ENCODE data around the gene SPATA31D4. TPM values are rescaled to one million over a fixed set of nuclear protein-coding genes. Genes with fewer than 3 reads are reported as not detected.

SPATA31D4 gene
- total RNA-seq, 4 donors from 2014 or later, result not detected

DNA sequence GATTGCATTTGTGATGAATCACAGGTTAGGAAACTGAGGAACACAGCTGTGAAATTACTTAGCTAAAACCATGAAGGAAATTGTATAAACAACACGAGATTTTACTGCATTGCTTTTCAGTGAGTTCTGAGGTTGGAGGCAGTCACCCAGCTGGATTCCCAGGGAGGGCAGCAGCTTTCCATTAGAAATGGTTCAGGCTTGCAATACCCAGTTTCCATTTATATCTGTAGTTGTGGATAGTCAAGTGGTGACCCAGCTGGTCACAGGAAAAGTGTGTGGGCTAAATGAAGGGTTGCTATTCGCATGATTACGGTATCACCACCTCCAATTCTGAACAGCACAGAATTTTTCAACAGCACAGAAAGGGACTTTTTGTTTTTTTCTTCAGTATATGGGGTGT lies 34.3 kb upstream of the SPATA31D4 start:
- Histone ChIP-seq H3K27me3 (no peaks in the 10 kb centered on the region), H3K27ac (no peak overlapping the region), H3K36me3 (no peaks in the 10 kb centered on the region), H3K4me1 (no peaks in the 10 kb centered on the region), H3K9me3 (no peaks in the 10 kb centered on the region), H3K4me3 (no peak overlapping the region)
- TF ChIP-seq, protein P1, sequence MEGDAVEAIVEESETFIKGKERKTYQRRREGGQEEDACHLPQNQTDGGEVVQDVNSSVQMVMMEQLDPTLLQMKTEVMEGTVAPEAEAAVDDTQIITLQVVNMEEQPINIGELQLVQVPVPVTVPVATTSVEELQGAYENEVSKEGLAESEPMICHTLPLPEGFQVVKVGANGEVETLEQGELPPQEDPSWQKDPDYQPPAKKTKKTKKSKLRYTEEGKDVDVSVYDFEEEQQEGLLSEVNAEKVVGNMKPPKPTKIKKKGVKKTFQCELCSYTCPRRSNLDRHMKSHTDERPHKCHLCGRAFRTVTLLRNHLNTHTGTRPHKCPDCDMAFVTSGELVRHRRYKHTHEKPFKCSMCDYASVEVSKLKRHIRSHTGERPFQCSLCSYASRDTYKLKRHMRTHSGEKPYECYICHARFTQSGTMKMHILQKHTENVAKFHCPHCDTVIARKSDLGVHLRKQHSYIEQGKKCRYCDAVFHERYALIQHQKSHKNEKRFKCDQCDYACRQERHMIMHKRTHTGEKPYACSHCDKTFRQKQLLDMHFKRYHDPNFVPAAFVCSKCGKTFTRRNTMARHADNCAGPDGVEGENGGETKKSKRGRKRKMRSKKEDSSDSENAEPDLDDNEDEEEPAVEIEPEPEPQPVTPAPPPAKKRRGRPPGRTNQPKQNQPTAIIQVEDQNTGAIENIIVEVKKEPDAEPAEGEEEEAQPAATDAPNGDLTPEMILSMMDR (IDR thresholded peaks at IDR 0.05), result no peak
- DNase-seq, result no peak

DNA sequence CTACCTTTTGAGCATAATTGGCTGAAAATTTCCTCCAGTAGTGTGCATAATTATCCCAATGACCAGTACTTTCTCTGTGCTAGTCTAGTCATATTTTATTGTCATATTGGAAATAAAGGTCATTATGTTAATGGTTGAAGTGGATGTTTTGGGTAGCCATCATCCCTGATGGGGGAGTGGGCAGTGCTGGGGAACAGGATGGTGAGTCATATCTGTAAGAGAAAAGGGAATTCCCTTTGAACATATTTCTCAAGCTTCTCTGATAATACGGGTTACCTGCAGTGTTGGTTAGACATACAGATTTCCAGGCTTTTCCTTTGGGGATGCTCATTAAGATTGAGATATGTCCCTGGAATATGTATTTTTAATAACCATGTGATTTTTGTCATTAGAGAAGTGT lies 33.3 kb upstream of the SPATA31D4 start:
- H3K9me3 ChIP-seq, result no peaks in the 10 kb centered on the region
- H3K27me3 ChIP-seq, result no peaks in the 10 kb centered on the region
- no peak for TF ChIP-seq POLR2A (IDR thresholded peaks at IDR 0.05)
- TF ChIP-seq, protein P1 (IDR thresholded peaks at IDR 0.05), result no peak
- H3K36me3 ChIP-seq, result no peaks in the 10 kb centered on the region
- H3K27ac ChIP-seq, result no peak overlapping the region
- no peak for DNase-seq
- H3K4me3 ChIP-seq, result no peak overlapping the region
- H3K4me1 ChIP-seq, result no peaks in the 10 kb centered on the region

DNA sequence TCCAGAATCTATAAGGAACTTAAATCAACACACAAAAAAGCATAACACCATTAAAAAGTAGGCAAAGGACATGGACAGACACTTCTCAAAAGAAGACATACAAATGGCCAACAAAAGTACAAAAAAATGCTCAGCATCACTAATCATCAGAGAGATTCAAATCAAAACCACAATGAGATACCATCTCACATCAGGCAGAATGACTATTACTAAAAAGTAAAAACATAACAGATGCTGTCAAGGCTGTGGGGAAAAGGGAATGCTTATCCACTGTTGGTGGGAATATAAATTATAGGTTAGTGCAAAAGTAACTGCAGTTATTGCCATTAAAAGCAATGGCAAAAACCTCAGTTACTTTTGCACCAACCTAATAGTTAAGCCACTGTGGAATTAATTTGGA lies 32.2 kb upstream of the SPATA31D4 start:
- no peaks in the 10 kb centered on the region for H3K4me1 ChIP-seq
- TF ChIP-seq, protein P1 (IDR thresholded peaks at IDR 0.05), result no peak
- no peak for TF ChIP-seq POLR2A (IDR thresholded peaks at IDR 0.05)

DNA sequence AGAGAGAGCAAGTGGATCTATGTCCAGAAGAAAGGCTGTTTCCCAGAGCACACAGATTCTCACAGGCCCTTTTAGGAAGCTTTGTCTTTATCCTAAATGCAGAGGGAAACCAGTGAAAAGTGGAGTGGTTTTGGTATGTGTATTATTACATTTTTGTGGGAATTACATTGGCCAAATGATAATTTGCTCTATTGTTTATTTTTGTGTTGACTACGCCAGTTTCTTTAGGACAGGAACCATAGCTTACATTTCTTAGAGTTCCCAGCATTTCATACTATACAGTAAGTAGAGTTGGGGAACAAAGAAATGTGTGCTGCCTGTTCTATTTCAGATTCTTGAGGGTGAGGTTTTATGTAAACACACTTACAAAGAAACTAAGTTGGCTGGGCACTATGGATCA lies 29.4 kb upstream of the SPATA31D4 start:
- Histone ChIP-seq H3K4me1 (no peaks in the 10 kb centered on the region), H3K4me3 (no peak overlapping the region), H3K27ac (no peak overlapping the region), H3K27me3 (no peaks in the 10 kb centered on the region), H3K36me3 (no peaks in the 10 kb centered on the region), H3K9me3 (no peaks in the 10 kb centered on the region)
- no peak for TF ChIP-seq POLR2A (IDR thresholded peaks at IDR 0.05)
- TF ChIP-seq, protein P1 (IDR thresholded peaks at IDR 0.05), result no peak
- DNase-seq, result no peak

More for the DNA sequence above, 32.2 kb upstream of the SPATA31D4 start:
- no peak overlapping the region for H3K4me3 ChIP-seq
- no peaks in the 10 kb centered on the region for H3K27me3 ChIP-seq
- no peak for DNase-seq
- H3K9me3 ChIP-seq, result no peaks in the 10 kb centered on the region
- no peaks in the 10 kb centered on the region for H3K36me3 ChIP-seq
- no peak overlapping the region for H3K27ac ChIP-seq

DNA sequence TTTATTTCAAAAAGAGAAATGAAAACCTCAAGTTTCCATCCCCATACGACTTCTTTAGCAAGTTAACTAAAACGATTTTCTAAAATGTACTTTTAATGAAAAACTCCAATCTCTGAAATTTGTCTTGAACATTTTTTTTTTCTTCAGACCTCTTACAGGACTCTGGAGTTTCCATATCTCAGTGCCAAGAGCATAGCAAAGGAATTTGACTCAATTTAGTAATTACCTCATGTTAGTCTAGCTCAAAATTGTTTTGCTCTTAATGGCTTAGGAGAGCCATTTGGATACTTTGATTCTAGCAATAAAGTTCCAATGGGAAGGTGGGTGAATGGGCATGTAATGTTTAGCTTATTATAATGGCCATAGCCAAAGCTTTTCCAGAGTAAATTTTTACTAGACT lies 26.0 kb upstream of the SPATA31D4 start:
- Histone ChIP-seq H3K4me3 (no peak overlapping the region), H3K36me3 (no peaks in the 10 kb centered on the region), H3K9me3 (no peaks in the 10 kb centered on the region), H3K4me1 (no peaks in the 10 kb centered on the region), H3K27me3 (no peaks in the 10 kb centered on the region), H3K27ac (no peak overlapping the region)
- DNase-seq, result no peak
- TF ChIP-seq, protein P1 (IDR thresholded peaks at IDR 0.05), result no peak
- TF ChIP-seq POLR2A (IDR thresholded peaks at IDR 0.05), result no peak

DNA sequence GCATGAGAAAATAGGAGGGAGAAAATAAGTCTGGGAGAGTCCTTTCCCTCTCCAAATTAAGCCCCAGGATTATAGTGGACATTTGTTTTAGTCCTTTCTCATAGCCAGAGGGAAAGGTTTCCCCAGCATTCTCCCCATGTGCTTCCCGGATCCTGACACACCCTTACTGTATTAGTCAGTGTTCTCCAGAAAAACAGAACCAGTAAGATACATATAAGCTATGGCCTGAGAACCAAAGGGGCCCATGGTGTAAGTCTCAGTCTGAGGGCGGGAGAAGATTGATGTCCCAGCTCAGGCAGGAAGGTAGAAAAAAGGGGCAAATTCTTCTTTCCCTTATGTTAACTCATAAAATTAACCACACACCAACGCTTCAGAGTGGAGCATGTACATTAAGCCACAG lies 25.6 kb upstream of the SPATA31D4 start:
- Histone ChIP-seq H3K4me3 (no peak overlapping the region), H3K9me3 (no peaks in the 10 kb centered on the region), H3K4me1 (no peaks in the 10 kb centered on the region), H3K36me3 (no peaks in the 10 kb centered on the region), H3K27me3 (no peaks in the 10 kb centered on the region), H3K27ac (no peak overlapping the region)
- DNase-seq, result no peak
- TF ChIP-seq POLR2A (IDR thresholded peaks at IDR 0.05), result no peak
- TF ChIP-seq, protein P1 (IDR thresholded peaks at IDR 0.05), result no peak
